Hematopoietic multipotent progenitor cell treated with erythropoietin and hydrocortisone succinate and interleukin-3 and kit ligand, for 17 days (in vitro differentiated cells): Measurements from ENCODE around the gene EEF1AKMT2.
"Not testable (repeated sequence)": the region's sequence is repeated elsewhere in the genome, so short reads cannot be mapped to it uniquely, and the experiment has no call there.

ENCODE experiments used
- DNase-seq: peaks from one replicate; pipeline ENCODE4 v3.0.0-alpha.2; 2015; ENCODE audit warnings: low spot score

EEF1AKMT2 gene

DNA sequence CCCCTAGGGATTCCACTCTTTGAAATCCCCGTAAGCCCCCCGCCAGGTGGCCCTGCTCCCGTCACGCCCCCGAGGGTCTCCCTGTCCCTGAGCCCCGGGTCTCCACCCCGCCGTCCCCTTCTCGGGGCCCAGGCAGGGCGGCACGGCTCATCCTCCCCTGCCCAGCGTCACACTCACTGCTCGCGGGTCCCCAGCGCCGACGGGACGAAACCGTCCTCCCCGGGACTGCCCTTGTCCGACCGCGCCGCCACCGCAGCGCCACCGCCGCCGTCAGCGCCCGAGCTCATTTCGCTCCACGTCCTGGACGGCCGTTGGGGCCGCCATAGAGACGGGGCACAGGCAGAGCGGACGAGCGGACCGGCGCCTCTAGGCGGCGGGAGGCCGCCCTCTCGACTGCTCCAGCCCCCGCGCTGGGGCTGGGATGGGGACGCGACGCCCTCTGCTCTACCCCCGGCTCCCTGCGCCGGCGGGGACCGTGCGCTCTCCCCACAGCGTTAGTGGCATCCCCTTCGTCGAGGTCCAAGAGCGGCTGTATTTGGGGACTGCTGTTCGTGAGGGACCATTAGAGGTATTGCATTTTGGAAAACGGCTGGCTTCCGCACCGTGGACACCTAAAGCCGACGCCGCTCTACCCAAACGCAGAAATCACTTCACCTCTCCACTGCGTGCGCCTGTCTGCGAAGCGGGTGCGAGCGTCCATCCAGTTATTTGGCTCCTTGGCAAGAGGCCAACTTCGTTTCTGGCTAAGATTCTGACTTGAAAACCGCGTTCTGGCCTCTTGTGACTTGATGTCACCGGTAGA is at the start of gene EEF1AKMT2:
Gene EEF1AKMT2, minus strand, starts transcription at position 341 of the 802 bp plus-strand sequence. Its CDS starts 54 bp downstream, at position 287.
- peak; percentile 79 for DNase-seq

GRCh38 chr10:124837687-124838086 is 46.0 kb upstream of the EEF1AKMT2 start:
- DNase-seq = no peak

- no peak for DNase-seq
Measured at GRCh38 chr10:124831116-124831515, 39.4 kb upstream of the EEF1AKMT2 start.

DNA sequence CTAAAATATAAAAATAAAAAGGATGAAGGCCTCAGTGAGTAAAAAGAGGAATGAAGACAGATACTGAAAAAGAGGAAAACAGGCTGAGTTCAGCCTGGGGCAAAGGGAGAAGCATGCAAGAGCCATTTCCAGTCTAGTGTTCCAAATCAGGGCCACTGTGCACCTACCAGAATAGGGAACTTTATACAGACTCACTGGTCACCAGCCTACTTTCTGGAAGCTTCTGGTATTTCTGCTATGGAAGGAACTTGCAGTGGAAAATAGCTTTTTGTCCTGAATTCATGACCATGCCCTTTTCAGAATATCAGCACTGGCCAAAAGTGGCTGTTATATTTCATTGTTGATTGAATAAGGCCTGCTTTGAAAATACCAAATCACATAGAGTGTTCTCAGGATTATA is 38.8 kb upstream of the EEF1AKMT2 start:
- DNase-seq = no peak

GRCh38 chr10:124829447-124830115 is 37.9 kb upstream of the EEF1AKMT2 start:
- no peak for DNase-seq

DNA sequence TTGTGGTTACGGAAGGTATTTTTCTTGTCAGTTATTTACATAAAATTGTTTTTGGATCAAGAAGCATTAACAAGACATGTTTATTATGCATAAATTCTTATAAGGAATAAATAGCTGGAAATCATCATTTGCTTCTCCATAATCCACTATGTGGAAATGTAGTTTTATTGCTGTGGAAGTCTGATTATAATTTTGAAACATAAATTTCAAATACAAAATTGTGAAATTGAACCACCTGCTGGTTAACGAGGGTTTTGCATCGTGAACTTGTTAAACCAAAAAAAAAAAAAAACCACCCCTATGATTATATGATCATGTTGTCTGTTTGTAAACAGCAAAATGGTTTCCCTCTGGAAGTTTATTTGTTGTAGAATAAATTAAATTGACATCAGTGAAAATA is 35.8 kb upstream of the EEF1AKMT2 start:
- DNase-seq = peak; percentile 19

DNA sequence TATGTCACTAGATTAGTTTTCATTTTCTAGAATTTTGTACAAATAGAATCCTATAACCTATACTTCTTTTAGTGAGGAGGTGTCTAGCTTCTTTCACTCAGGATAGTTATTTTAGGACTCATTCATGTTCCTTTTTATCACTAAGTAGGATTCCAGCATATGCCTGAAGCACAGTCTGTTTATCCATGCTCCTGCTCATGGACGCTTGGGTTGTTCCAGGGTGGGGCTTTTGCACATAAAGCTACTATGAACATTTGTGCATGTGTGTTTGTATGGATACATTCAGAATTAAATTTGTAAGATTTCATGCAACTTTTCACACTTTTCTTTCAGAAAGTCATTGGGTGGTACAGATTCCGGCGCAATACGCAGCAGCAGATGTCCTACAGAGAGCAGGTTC is 34.6 kb upstream of the EEF1AKMT2 start:
- DNase-seq = no peak

DNA sequence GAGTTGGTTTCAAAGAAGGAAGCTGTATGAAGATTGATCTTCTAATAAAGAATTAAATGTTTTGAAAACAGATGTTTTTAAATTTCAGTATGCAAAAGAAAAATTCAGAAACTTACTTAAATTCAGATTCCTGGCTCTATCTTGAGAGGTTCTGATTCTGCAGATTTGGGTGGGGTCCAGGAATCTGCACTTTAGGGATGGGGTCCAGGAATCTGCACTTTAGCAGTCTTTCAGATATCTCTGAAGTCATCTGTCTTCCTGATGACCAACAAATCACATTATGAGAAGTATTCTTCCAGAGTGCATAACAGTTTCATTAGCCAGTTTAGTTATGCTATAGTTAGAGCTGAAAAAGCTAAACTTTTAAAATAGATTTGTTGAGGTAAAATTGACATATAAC is 34.0 kb upstream of the EEF1AKMT2 start:
- DNase-seq = no peak

DNA sequence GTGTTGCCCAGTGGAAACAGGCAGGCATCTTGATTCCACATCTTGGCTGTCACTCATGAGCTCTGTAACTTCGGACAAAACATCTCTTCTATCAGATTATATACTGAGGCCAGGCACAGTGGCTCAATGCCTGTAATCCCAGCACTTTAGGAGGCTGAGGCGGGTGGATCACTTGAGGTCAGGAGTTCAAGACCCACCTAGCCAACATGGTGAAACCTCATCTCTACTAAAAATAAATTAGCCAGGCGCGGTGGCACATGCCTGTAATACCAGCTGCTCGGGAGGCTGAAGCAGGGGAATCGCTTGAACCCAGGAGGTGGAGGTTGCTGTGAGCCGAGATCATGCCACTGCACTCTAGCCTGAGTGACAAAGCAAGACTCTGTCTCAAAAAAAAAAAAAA is 33.2 kb upstream of the EEF1AKMT2 start:
- not testable (repeated sequence) for DNase-seq

GRCh38 chr10:124824507-124824906 is 32.8 kb upstream of the EEF1AKMT2 start:
- no peak for DNase-seq

- DNase-seq = no peak
Measured at GRCh38 chr10:124821520-124821919, 29.8 kb upstream of the EEF1AKMT2 start.

DNA sequence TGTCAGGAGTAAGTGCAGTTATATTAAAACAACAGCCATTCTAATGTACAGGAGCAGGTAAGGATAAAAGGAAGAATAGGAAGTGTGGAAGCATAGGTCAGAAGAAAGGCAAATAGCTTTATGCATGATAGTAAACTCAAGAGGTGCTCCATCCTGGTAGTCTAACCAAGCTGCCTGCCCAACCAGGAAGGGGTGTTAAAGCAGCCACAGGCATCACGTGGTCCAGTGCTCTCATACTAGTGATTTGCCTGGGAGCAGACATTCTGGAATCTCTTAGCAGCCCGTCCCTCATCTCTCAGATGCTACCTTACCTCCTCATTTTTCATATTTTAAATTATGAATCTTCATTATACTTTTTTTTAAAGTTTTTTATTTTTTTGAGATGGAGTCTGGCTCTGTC is 28.4 kb upstream of the EEF1AKMT2 start:
- no peak for DNase-seq

DNA sequence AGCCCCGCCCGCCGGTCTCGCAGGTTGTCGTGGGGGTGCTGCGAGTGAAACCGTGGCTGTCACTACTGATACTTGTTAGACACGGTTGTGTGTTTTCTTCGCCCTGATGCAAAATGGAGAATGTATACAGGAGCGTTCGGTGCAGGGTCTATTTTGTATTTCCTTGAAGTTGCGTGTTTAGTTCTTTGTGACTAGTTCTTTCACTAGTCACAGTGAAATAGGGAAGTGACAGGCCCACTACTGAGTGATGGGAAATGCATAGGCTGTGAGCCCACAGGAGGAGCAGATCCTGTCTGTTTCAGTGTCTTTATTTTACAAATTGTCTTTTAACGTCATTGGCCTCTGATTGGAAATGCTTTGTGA is 10.6 kb upstream of the EEF1AKMT2 start:
- peak; percentile 14 for DNase-seq

DNA sequence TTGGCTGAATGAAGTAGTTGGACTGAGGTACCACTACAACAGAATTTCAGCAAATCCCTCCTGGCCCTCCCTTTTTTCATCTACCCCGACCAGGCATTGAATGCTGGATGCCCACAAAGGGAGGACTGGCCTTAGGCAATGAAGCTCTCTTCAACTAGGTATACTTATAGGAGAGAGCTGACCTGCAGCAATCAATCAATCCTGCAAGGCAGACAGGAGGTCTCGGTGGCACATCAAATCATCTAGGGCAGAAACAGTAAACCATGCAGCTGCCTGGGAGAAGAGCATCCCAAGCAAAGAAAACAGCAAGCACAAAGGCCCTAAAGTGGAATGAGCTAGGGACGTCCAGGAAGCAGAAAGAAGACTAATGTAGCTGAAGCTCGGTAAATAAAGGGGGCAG is 7.5 kb upstream of the EEF1AKMT2 start:
- DNase-seq = no peak

DNA sequence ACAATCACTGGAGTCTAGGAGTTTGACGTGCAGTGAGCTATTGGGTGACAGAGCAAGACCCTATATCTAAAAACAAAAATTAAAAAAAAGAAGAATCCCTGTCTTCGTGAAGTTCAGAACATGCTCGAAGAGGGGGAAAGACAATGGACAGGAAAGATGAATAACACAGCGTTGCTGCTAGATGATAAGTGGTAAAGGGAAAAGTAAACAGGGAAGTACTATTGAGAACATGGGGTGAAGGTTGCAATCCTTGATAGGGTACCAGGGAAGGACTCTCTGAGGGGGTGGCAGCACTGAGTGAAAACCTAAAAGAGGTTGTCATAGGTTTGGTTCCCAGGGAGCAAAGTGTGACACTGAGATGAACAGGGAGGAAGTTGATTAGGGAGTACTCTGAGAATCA is 7.1 kb upstream of the EEF1AKMT2 start:
- DNase-seq = no peak

- no peak for DNase-seq
Measured at GRCh38 chr10:124798364-124798763, 6.7 kb upstream of the EEF1AKMT2 start.

DNA sequence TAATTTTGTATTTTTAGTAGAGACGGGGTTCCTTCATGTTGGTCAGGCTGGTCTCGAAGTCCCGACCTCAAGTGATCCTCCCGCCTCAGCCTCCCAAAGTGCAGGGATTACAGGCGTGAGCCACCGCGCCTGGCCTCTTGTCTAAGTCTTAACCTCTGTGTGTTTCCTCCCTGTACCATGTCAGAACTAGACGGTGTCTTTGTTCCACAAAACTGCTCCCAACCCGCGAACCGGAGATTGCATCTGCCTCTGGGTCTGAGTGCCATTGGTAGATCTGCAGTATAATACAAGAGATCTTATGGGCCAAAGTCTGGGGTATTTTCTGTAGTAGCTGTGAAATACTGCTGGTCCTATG is 1.3 kb upstream of the EEF1AKMT2 start:
- no peak for DNase-seq

DNA sequence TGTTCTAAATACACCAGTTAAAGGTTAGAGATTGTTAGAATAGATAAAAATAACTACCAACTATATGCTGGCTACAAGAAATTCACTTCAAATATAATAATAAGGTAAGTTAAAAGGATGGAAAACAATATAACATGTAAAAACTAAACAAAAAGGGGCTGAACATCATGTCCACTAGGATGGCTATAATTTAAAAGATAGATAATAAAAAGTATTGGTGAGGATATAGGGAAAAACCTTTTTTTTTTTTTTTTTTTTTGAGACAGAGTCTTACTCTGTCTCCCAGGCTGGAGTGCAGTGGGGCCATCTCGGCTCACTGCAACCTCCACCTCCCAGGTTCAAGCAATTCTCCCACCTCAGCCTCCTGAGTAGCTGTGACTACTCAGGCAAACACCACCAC is 8.8 kb downstream of the EEF1AKMT2 start:
- DNase-seq = not testable (repeated sequence)

GRCh38 chr10:124768791-124769190 is 22.9 kb downstream of the EEF1AKMT2 start:
- no peak for DNase-seq

GRCh38 chr10:124765256-124765655 is 26.4 kb downstream of the EEF1AKMT2 start:
- no peak for DNase-seq

DNA sequence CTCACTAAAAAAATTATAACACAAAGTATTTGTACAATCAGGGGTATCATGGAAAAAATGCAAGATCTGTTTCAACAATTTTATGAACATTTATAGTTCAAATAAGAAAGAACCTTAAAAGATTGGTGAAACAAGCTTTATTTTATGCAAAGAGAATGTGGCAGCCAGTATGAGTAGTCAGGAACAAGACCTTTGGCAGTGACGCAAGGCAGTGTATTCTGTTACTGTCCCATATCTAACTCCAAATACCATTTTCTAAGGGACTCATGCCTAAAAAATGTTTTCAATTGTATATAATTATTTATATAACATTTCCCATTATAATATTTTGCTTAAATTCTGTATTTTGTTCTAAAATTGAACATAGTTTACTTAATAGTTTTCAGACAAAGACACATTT is 28.4 kb downstream of the EEF1AKMT2 start:
- no peak for DNase-seq

DNA sequence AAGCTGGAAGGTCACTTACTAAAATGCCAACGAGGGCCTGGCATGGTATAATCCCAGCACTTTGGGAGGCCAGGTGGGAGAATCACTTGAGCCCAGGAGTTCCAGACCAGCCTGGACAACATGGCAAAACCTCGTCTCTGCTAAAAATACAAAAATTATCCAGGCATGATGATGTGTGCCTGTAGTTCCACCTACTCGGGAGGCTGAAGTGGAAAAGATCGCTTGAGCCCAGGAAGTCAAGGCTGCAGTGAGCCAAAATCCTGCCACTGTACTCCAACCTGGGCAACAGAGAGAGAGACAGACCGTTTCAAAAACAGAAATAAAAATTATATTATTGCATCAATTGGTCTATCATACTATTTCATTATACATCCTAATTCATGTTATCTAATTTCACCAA is 29.4 kb downstream of the EEF1AKMT2 start:
- DNase-seq = no peak

- DNase-seq = no peak
Measured at GRCh38 chr10:124756156-124756903, 35.4 kb downstream of the EEF1AKMT2 start.
